ENCODE results near the gene RPS25. TPM values are rescaled to one million over a fixed set of nuclear protein-coding genes. Genes with fewer than 3 reads are reported as not detected.

Gene RPS25
- total RNA-seq, 2 experiments from 2014 or later: 1,395 to 1,648 TPM

DNA sequence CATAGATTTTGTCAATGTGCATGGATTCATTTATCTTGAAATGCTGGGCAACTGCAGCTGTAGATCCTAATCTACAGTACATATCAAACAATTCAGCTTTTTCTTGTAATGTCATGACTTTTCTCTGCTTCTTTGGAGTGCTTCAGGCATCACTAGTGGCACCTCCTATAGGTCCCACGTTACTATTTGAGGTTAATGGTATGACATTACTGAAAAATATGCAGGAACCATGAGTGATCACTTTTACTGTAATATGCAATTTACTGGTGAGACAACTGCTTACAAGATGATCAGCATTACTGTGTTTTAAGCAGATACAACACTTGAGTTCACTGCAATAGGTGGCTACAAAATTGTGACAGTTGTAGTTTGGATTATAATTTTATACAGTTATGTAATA lies 17.2 kb downstream of the RPS25 start:
- Histone ChIP-seq H3K4me2 (ENCODE audit: low read length) (no peak overlapping the region), H3K27ac (ENCODE audit: low read depth, low read length, poor library complexity, severe bottlenecking) (no peak overlapping the region), H3K4me1 (ENCODE audit: insufficient read depth, low read length, poor library complexity, severe bottlenecking) (peaks cover 17% of the 10 kb centered on the region), H3K36me3 (ENCODE audit: insufficient read depth, low read length) (peaks cover 67% of the 10 kb centered on the region), H3K9me3 (ENCODE audit: low read length) (no peaks in the 10 kb centered on the region), H3K79me2 (ENCODE audit: insufficient read depth, low read depth, low read length) (peaks cover 31% of the 10 kb centered on the region; the same call in 1 of the 2 replicates), H2AFZ (ENCODE audit: low read length) (no peak overlapping the region), H4K20me1 (ENCODE audit: insufficient read depth, low read length) (no peaks in the 10 kb centered on the region), H3K9me2 (ENCODE audit: insufficient read depth, low read length) (no peaks in the 10 kb centered on the region), H3K4me3 (ENCODE audit: low read depth, low read length, poor library complexity, severe bottlenecking) (no peak overlapping the region)
- intact Hi-C loops (cut with micrococcal nuclease; ENCODE audit: unreplicated experiment): no loop called here
- DNase-seq (ENCODE audit: low spot score): no peak
- CTCF ChIA-PET (ENCODE audit: unreplicated experiment): no interaction called here
- TF ChIP-seq EZH2phosphoT487 (IDR thresholded peaks at IDR 0.05; ENCODE audit: borderline replicate concordance, low read depth, low read length) (no peak), CTCF (conservative IDR thresholded peaks at IDR 0.05; ENCODE audit: low read length) (no peak)
- POLR2A ChIA-PET: interaction anchor here (0.7 to 1.3 kb wide), 2 partner anchors 18 to 106 kb away, joined by 3 read pairs; partner anchors contain the start of gene C2CD2L
- TSS peak; percentile 52 for BruUV-seq (replicated peaks)

DNA sequence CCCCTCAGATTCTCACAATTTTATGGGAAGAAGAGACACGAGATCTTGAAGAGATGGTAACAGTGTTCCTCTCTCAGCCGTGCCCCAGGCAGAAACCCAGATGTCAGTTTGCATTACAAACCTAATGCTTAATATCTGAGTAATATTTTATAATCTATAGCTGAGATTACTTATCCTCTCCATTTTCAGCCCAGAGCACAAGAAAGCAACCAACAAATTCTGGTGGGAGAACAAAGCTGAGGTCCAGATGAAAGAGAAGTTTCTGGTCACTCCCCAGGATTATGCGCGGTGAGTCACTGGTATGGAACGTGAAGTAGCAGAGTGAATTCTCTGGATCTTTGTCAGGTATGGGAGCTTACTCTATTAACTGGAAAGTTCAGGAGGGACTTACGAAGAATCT lies 19.3 kb downstream of the RPS25 start:
- CTCF ChIA-PET (ENCODE audit: unreplicated experiment): no interaction called here
- POLR2A ChIA-PET: interaction anchor here (0.6 to 0.9 kb wide), 2 partner anchors 19 to 124 kb away, joined by 3 to 4 read pairs; partner anchors contain the start of gene RPS25
- Histone ChIP-seq H3K79me2 (ENCODE audit: insufficient read depth, low read depth, low read length) (peaks cover 33% of the 10 kb centered on the region; the same call in 1 of the 2 replicates), H3K36me3 (ENCODE audit: insufficient read depth, low read length) (peaks cover 53% of the 10 kb centered on the region), H3K9me2 (ENCODE audit: insufficient read depth, low read length) (no peaks in the 10 kb centered on the region), H3K4me2 (ENCODE audit: low read length) (peak overlapping the region; percentile 90), H3K27ac (ENCODE audit: low read depth, low read length, poor library complexity, severe bottlenecking) (peak overlapping the region; percentile 19), H3K4me3 (ENCODE audit: low read depth, low read length, poor library complexity, severe bottlenecking) (peak overlapping the region; percentile 88), H3K4me1 (ENCODE audit: insufficient read depth, low read length, poor library complexity, severe bottlenecking) (peaks cover 19% of the 10 kb centered on the region), H2AFZ (ENCODE audit: low read length) (no peak overlapping the region), H4K20me1 (ENCODE audit: insufficient read depth, low read length) (no peaks in the 10 kb centered on the region), H3K9me3 (ENCODE audit: low read length) (no peaks in the 10 kb centered on the region)
- DNase-seq (ENCODE audit: low spot score): no peak
- TF ChIP-seq EZH2phosphoT487 (IDR thresholded peaks at IDR 0.05; ENCODE audit: borderline replicate concordance, low read depth, low read length) (no peak), CTCF (conservative IDR thresholded peaks at IDR 0.05; ENCODE audit: low read length) (no peak)
- intact Hi-C loops (cut with micrococcal nuclease; ENCODE audit: unreplicated experiment): loop anchor here (1.0 kb wide), 1 partner anchor 19 kb away; the partner anchor contains the start of genes RPS25 and TRAPPC4
- BruUV-seq (replicated peaks): no TSS peak

- POLR2A ChIA-PET: interaction anchor here (0.6 to 1.4 kb wide), 5 partner anchors 17 to 460 kb away, joined by 3 to 10 read pairs (median 4); partner anchors contain the start of genes HYOU1, RPS25 and VPS11
- DNase-seq (ENCODE audit: low spot score): no peak
- BruUV-seq (replicated peaks): no TSS peak
Observed at GRCh38 chr11:118998388-118998717, 19.8 kb downstream of the RPS25 start.

More at GRCh38 chr11:118998388-118998717, 19.8 kb downstream of the RPS25 start:
- CTCF ChIA-PET (ENCODE audit: unreplicated experiment): no interaction called here
- TF ChIP-seq EZH2phosphoT487 (IDR thresholded peaks at IDR 0.05; ENCODE audit: borderline replicate concordance, low read depth, low read length) (no peak), CTCF (conservative IDR thresholded peaks at IDR 0.05; ENCODE audit: low read length) (no peak)
- Histone ChIP-seq H3K9me2 (ENCODE audit: insufficient read depth, low read length) (no peaks in the 10 kb centered on the region), H3K4me3 (ENCODE audit: low read depth, low read length, poor library complexity, severe bottlenecking) (peak overlapping the region; percentile 88), H3K9me3 (ENCODE audit: low read length) (no peaks in the 10 kb centered on the region), H3K79me2 (ENCODE audit: insufficient read depth, low read depth, low read length) (peaks cover 33% of the 10 kb centered on the region; the same call in 1 of the 2 replicates), H3K27ac (ENCODE audit: low read depth, low read length, poor library complexity, severe bottlenecking) (peak overlapping the region; percentile 19), H3K4me1 (ENCODE audit: insufficient read depth, low read length, poor library complexity, severe bottlenecking) (peaks cover 19% of the 10 kb centered on the region), H2AFZ (ENCODE audit: low read length) (peak overlapping the region; percentile 41; the same call in 1 of the 2 replicates), H3K4me2 (ENCODE audit: low read length) (peak overlapping the region; percentile 90), H4K20me1 (ENCODE audit: insufficient read depth, low read length) (no peaks in the 10 kb centered on the region), H3K36me3 (ENCODE audit: insufficient read depth, low read length) (peaks cover 50% of the 10 kb centered on the region)
- intact Hi-C loops (cut with micrococcal nuclease; ENCODE audit: unreplicated experiment): loop anchor here (1.0 kb wide), 1 partner anchor 20 kb away; the partner anchor contains the start of genes RPS25 and TRAPPC4

All from OCI-LY7 (cell line).